Measurements from ENCODE around the gene MYO15A. TPM values are rescaled to one million over a fixed set of nuclear protein-coding genes. Genes with fewer than 3 reads are reported as not detected.

The MYO15A gene
- total RNA-seq, 1 donor: 1.1 TPM

DNA sequence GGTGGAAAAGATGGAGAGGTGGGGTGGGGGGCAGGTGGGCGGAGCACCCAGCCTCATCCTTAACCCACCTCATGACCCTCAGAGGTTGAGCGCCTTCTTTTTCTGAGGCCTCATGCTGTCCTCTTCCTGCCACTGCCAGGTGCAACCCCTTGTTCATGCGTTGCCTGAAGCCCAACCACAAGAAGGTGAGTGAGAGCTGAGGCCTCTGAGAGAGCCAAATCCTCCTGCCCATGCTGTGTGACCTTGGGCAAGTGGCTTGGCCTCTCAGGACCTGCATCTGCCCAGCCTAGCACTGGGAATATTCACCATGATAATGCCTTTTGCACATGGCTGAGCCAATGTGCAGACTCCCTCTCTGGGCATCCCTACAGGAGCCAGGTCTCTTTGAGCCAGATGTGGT is 32.1 kb downstream of the MYO15A start:
- no peak overlapping the region for H2AFZ ChIP-seq (ENCODE audit: low read length)

DNA sequence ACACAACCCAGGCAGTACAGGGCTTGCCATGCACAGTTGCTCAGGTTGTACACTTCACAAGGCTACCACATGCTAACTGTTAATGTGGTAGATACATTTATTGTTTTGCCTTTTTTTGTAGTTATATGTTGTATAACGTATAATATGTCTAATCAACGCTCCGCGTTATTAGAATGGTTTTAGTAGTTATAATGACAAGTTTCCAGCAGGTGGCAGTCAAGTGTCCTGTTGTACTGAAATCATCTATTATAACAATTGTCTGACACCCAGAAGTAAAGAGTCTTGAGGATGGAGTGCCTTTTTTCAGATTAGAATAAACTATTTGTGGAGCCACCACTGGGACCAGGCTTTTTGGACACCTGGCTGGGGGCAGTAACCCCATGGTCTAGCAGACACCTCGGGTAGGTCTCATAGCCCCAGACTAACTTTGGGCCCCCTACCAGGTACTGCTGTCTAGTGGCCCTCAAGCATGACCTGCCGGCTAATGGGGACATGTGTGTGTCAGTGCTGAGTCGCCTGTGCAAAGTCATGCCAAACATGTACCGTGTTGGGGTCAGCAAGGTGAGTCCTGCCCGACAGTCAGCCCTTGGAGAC is 32.8 kb downstream of the MYO15A start:
- H3K36me3 ChIP-seq (ENCODE audit: insufficient read depth, low read length): no peaks in the 10 kb centered on the region
- H2AFZ ChIP-seq (ENCODE audit: low read length): no peak overlapping the region
- no peak overlapping the region for H3K27ac ChIP-seq (ENCODE audit: low read depth, low read length)
- no peaks in the 10 kb centered on the region for H3K79me2 ChIP-seq (ENCODE audit: insufficient read depth, low read length)
- H4K20me1 ChIP-seq (ENCODE audit: insufficient read depth, low read length): peaks cover 7% of the 10 kb centered on the region
- H3K9me3 ChIP-seq (ENCODE audit: low read depth, low read length): no peaks in the 10 kb centered on the region
- H3K4me3 ChIP-seq (ENCODE audit: insufficient read depth, low read length): no peak overlapping the region
- TF ChIP-seq, protein P1, sequence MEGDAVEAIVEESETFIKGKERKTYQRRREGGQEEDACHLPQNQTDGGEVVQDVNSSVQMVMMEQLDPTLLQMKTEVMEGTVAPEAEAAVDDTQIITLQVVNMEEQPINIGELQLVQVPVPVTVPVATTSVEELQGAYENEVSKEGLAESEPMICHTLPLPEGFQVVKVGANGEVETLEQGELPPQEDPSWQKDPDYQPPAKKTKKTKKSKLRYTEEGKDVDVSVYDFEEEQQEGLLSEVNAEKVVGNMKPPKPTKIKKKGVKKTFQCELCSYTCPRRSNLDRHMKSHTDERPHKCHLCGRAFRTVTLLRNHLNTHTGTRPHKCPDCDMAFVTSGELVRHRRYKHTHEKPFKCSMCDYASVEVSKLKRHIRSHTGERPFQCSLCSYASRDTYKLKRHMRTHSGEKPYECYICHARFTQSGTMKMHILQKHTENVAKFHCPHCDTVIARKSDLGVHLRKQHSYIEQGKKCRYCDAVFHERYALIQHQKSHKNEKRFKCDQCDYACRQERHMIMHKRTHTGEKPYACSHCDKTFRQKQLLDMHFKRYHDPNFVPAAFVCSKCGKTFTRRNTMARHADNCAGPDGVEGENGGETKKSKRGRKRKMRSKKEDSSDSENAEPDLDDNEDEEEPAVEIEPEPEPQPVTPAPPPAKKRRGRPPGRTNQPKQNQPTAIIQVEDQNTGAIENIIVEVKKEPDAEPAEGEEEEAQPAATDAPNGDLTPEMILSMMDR (IDR thresholded peaks at IDR 0.05; ENCODE audit: extremely low read depth, low read depth, low read length): peak; percentile 62
- no peak overlapping the region for H3K4me2 ChIP-seq (ENCODE audit: insufficient read depth, low read length)
- no peaks in the 10 kb centered on the region for H3K4me1 ChIP-seq (ENCODE audit: insufficient read depth, low read length)
- peaks cover 3% of the 10 kb centered on the region for H3K27me3 ChIP-seq (ENCODE audit: insufficient read depth, low read length)
- peak; percentile 92 for DNase-seq (ENCODE audit: insufficient read length, low spot score, missing footprints)

More for the DNA sequence above, 32.1 kb downstream of the MYO15A start:
- Histone ChIP-seq H3K27ac (ENCODE audit: low read depth, low read length) (no peak overlapping the region), H3K9me3 (ENCODE audit: low read depth, low read length) (no peaks in the 10 kb centered on the region), H4K20me1 (ENCODE audit: insufficient read depth, low read length) (peaks cover 7% of the 10 kb centered on the region), H3K4me2 (ENCODE audit: insufficient read depth, low read length) (no peak overlapping the region), H3K4me1 (ENCODE audit: insufficient read depth, low read length) (no peaks in the 10 kb centered on the region), H3K36me3 (ENCODE audit: insufficient read depth, low read length) (no peaks in the 10 kb centered on the region), H3K4me3 (ENCODE audit: insufficient read depth, low read length) (no peak overlapping the region), H3K79me2 (ENCODE audit: insufficient read depth, low read length) (no peaks in the 10 kb centered on the region), H3K27me3 (ENCODE audit: insufficient read depth, low read length) (peaks cover 3% of the 10 kb centered on the region)
- no peak for DNase-seq (ENCODE audit: insufficient read length, low spot score, missing footprints)
- TF ChIP-seq, protein P1 (IDR thresholded peaks at IDR 0.05; ENCODE audit: extremely low read depth, low read depth, low read length): no peak

DNA sequence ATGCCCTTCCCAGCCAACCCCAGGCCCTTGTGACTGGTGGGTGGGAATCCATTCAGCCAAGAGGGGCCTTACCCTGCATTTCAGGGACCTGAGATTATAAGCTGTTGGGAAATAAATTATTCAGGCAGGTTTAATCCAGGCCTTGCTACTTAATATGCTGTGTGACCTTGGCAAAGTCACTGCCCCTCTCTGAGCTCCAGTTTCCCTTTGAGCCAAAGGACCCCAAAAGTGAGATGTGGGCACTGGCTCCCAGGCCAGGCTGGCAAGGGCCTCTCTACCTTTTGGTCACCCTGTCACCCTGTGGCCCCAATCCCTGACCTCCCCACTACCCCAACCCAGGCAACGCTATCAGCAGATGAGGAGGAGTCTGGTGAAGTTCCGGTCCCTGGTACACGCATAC is 33.9 kb downstream of the MYO15A start:
- TF ChIP-seq, protein P1 (IDR thresholded peaks at IDR 0.05; ENCODE audit: extremely low read depth, low read depth, low read length): no peak
- Histone ChIP-seq H3K9me3 (ENCODE audit: low read depth, low read length) (no peaks in the 10 kb centered on the region), H3K27me3 (ENCODE audit: insufficient read depth, low read length) (peaks cover 3% of the 10 kb centered on the region), H3K36me3 (ENCODE audit: insufficient read depth, low read length) (no peaks in the 10 kb centered on the region), H3K27ac (ENCODE audit: low read depth, low read length) (no peak overlapping the region), H4K20me1 (ENCODE audit: insufficient read depth, low read length) (peaks cover 7% of the 10 kb centered on the region), H3K4me1 (ENCODE audit: insufficient read depth, low read length) (no peaks in the 10 kb centered on the region), H2AFZ (ENCODE audit: low read length) (no peak overlapping the region), H3K4me3 (ENCODE audit: insufficient read depth, low read length) (no peak overlapping the region), H3K4me2 (ENCODE audit: insufficient read depth, low read length) (no peak overlapping the region), H3K79me2 (ENCODE audit: insufficient read depth, low read length) (no peaks in the 10 kb centered on the region)
- no peak for DNase-seq (ENCODE audit: insufficient read length, low spot score, missing footprints)

DNA sequence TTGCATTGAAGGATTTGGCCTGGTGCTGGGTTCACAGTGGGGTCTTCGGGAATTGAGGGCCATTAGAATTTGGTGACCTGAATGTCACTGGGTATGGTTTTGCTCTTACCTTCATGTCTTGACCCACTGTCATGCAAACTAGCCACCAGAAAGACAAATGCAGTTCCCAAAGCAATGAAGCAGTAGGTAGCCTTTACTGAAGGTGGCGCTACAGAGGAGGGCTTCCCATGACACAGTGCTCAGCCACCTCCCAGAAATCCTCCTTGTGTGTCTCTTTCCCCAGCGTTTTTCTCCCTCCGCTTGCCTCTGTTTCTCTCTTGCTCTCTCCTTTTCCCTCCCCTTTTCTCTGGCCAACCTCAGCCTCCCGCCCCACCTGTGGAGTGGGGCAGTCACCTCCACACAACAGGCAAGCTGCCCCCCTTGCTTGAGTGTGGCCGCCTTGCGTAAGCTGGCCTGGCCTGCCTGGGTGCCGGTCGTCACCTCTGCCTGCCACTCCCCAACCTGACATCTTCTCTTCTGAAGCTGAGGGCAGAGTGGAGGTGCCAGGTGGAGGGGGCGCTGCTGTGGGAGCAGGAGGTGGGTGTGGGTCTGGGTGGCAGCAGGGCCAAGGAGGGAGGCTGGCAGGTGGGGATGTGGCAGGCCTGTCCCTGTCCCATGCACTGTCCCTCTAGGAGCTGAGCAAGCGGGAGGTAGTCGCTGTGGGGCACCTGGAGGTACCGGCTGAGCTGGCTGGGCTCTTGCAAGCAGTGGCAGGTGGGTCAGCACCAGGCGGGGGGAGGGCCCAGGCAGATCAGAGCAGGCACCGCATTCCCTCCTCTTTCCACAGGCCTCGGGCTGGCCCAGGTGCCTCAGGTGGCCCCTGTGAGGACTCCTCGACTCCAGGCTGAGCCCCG is 34.7 kb downstream of the MYO15A start:
- Histone ChIP-seq H4K20me1 (ENCODE audit: insufficient read depth, low read length) (peaks cover 7% of the 10 kb centered on the region), H3K4me1 (ENCODE audit: insufficient read depth, low read length) (no peaks in the 10 kb centered on the region), H3K79me2 (ENCODE audit: insufficient read depth, low read length) (no peaks in the 10 kb centered on the region), H2AFZ (ENCODE audit: low read length) (no peak overlapping the region), H3K27me3 (ENCODE audit: insufficient read depth, low read length) (peaks cover 3% of the 10 kb centered on the region), H3K9me3 (ENCODE audit: low read depth, low read length) (no peaks in the 10 kb centered on the region), H3K27ac (ENCODE audit: low read depth, low read length) (no peak overlapping the region), H3K4me3 (ENCODE audit: insufficient read depth, low read length) (no peak overlapping the region), H3K4me2 (ENCODE audit: insufficient read depth, low read length) (no peak overlapping the region), H3K36me3 (ENCODE audit: insufficient read depth, low read length) (no peaks in the 10 kb centered on the region)
- TF ChIP-seq, protein P1 (IDR thresholded peaks at IDR 0.05; ENCODE audit: extremely low read depth, low read depth, low read length): peak; percentile 53
- DNase-seq (ENCODE audit: insufficient read length, low spot score, missing footprints): no peak
